VCaP (cell line): ENCODE measurements around the gene PTPRN2.

Experiments used
- H3K27ac ChIP-seq: fragments of 450-650 bp; 2 replicates; pipeline ENCODE4 v1.5.1; 2017
- TF ChIP-seq, protein P1 (sequence below): fragments of 450-650 bp; conservative IDR thresholded peaks from 2 replicates; pipeline ENCODE4 v1.5.1; 2017; ENCODE audit warnings: mild to moderate bottlenecking, moderate library complexity

The PTPRN2 gene

DNA sequence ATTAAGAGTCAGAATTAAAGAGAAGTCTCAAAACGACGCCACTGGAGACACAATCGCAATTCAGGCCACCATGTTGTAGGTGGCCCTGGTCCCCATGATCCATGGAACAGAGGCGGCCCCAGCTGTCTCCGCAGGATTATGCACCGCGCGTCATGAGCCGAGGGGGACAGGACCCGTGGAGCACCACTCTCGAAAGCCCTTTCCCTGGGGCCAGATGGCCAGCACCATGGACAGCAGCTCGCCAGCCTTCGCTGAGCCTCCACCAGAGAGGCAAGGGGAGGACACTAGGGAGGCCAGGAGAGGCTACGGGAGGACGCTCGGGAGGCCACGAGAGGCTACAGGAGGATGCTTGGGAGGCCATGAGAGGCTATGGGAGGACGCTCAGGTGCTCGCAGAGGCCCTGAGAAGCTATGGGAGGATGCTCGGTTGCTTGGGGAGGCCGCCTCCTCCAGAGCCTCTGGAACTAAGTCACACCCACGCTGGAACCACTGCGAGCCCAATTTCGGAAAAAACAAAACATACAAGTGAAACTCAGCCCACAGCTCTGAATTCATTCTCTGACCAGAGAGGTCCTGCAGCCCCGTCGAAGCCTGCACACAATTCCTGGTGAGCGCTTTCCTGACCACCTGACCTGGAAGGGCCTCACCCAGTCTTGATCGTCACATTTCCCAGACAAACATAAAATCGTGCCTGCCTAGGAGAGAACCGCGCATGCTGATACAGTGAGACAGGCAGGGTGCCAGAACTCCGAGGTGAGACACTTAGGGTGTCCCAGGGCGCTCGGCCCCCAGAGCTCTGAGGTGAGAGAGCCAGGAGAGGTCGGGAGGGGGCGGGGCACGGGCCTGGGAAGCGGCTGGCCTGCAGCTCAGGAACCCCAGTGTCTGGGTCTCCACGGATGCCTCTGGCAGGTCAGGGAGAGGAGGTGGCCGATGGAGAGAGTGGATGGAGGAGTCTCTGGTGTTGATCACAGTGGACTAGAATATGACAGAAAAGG lies 224.4 kb downstream of the PTPRN2 start:
- TF ChIP-seq, protein P1, sequence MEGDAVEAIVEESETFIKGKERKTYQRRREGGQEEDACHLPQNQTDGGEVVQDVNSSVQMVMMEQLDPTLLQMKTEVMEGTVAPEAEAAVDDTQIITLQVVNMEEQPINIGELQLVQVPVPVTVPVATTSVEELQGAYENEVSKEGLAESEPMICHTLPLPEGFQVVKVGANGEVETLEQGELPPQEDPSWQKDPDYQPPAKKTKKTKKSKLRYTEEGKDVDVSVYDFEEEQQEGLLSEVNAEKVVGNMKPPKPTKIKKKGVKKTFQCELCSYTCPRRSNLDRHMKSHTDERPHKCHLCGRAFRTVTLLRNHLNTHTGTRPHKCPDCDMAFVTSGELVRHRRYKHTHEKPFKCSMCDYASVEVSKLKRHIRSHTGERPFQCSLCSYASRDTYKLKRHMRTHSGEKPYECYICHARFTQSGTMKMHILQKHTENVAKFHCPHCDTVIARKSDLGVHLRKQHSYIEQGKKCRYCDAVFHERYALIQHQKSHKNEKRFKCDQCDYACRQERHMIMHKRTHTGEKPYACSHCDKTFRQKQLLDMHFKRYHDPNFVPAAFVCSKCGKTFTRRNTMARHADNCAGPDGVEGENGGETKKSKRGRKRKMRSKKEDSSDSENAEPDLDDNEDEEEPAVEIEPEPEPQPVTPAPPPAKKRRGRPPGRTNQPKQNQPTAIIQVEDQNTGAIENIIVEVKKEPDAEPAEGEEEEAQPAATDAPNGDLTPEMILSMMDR = no peak
- H3K27ac ChIP-seq = no peak overlapping the region

DNA sequence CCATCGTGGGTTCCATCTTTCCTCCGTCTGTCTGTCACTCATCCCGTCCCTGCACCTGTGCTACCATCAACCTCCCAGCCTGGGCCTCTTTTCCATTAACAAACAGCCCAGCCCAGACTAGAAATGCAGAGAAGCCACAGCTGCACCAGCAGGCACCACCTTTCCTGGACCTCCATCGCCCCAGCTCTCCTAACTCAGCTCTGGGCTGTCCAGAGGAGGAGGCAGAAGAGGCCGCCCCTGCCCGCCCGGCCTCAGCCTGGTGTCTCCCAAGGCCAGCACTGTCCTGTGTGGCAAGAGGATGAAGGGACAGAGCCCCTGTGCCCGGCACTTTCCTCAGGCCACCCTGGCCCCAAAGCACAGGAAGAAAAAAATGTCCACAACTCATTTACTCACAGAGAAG lies 225.6 kb downstream of the PTPRN2 start:
- TF ChIP-seq, protein P1 = no peak
- H3K27ac ChIP-seq = no peak overlapping the region

DNA sequence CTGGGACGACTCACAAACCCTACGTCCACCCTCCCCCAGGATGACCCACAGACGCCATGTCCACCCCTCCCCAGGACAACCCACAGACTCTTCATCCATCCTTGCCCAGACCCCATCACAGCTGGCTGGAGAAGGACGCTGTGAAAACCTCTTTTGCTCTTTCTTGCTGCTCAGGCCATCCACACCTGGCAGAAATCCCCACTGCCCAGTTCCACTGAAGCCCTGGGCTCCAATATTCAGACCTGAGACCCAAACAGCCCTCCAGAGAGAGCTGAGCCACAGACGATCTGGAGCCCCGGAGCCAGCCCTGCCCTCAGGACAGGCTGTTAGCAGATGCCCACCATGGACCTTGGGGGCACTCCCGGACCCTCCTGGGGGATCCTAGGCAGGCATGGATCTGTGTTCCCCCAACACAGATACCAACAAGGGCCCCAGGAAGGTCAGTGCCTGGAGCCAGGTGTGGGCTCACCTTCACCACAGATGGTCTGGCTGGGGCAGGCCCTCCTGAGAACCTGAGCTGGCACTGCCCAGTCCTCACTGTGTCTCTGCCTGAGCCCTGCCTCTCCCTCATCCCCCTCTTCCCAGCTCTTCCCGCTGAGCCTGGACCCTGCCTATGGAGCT lies 226.2 kb downstream of the PTPRN2 start:
- TF ChIP-seq, protein P1 = no peak
- H3K27ac ChIP-seq = no peak overlapping the region

DNA sequence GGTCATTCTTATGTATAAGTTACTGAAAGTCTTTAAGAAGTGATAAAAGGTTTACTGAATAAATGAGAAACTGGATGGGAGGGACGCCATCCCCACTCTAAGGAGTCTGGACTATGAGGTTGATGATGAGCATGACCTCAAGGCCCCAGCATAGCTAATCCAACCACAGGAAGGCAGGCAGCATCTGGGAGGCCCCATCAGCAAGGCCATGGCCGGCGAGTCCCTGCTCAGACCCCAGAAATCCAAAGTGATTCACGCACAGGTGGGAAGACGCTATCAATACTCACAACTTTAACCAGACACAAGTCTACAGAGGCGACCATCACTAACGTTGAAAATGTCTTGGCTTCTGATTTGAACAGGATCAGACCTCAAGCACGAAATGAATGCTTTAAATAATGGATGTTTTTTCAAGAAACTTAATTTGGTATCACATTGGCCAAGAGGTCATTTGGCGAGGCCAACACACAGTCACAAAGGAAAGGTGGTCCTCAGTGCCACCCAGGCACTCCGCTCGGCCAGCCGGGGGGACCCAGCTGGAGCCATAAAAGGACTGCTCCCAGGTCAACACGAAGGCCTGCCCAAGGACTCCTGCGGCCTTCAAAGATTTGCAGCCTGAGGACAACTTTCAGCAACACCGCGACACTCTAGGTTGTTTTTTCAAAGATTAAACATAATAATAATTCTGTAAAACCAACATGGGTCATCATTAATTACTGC lies 228.5 kb downstream of the PTPRN2 start:
- no peak overlapping the region for H3K27ac ChIP-seq
- TF ChIP-seq, protein P1 = no peak

DNA sequence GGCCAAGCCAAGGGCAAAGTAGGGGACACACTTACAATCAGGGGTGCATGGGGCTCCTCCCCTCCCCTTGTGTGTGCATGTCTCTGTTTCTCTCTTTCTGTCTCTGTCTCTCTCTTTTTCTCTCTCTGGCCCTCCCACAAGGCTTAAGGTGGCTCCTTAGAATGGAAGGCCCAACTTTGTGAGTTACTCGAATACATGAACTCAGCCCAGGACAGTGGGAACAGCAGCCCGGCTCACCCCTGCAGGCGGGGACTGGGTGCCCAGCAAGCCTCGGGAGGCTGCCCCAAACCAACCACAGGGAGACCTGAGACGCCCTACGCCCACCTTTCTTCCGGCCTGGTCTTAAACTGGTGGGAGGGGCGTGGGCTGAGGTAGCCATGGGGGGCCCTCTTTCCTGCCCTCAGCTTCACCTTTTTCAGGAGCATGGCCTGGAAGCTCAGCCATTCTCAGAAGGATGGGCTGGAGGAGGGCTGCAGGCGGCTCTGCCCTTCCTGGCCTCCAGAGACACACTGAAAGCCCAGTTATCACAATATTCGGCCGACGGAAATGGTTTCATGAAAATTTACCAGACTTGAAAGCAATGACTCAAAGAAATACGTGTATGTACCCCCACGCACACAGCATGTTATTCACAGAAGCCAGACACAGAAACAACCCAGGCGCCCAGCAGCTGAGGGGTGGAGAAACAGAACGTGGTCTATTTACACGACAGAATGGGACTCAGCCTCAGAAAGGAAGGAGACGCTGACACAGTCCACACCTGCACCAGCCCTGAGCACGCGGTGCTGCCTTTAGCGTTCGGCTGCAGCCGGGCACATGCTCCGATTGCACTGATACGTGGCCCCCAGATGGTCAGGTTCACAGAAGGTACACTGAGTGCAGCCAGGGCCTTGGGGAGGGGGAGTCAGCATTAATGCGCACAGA lies 229.5 kb downstream of the PTPRN2 start:
- TF ChIP-seq, protein P1 = no peak
- H3K27ac ChIP-seq = no peak overlapping the region

DNA sequence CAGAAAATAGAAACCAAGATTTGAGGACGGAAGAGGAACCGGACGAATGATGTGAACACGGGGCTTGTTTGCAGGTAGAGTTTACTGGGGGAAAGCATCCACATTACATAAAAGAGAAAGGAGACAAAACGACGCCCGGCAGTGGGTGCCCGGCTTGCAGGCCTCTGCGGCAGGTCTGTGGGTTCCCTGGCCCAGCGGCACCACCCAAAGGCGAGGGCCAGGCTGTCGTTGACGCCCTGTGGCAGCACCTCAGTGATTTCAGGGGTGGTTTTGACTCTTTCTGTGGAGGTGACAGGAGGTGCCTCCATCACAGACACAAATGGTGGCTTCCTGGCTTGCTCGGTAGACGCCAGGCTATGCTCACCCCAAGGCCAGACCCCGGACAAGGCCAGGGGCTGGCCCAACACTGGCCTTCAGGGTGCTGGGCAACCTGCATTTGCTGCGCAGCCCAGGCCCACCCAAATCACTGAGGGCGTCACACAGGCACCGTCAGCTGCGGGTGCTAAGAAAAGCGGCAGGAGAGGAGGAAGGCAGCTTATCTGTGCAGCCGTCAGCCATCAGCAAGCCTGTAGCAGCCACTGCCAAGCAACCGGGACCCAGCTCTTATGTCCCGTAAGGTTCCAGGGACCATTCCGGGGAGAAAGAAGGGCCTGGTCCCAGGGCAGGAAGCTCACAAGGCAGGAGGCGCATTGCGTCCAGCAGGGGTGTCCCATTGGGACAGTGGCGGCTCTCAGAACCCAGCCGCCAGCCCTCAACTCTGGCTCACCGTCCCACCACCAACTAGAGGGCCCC lies 230.3 kb downstream of the PTPRN2 start:
- TF ChIP-seq, protein P1 = no peak

More for the DNA sequence above, 230.3 kb downstream of the PTPRN2 start:
- no peak overlapping the region for H3K27ac ChIP-seq
